HepG2 (cell line): ENCODE results near the gene MTIF3. TPM values are rescaled to one million over a fixed set of nuclear protein-coding genes. Genes with fewer than 3 reads are reported as not detected.

Experiments used
- ARNTL ChIP-seq: sonication (generic); formaldehyde crosslinking; IDR thresholded peaks from 2 replicates; pipeline ENCODE4 v1.4.0; 2020; ENCODE audit warnings: mild to moderate bottlenecking, missing genetic modification reagents
- CTCF ChIP-seq: sonication (generic); formaldehyde crosslinking; IDR thresholded peaks from 2 replicates; pipeline ENCODE4 v1.5.0; 2020; ENCODE audit warnings: mild to moderate bottlenecking, missing genetic modification reagents, moderate library complexity
- E2F5 ChIP-seq: sonication (generic); formaldehyde crosslinking; conservative IDR thresholded peaks from 2 replicates; pipeline ENCODE4 v1.4.0; 2020; ENCODE audit warnings: missing genetic modification reagents
- HCFC1 ChIP-seq: fragments of 150-350 bp; IDR thresholded peaks from 2 replicates; pipeline ENCODE4 v1.6.1; 2014; ENCODE audit warnings: low read depth, low read length
- MYPOP ChIP-seq: sonication (generic); formaldehyde crosslinking; IDR thresholded peaks from 2 replicates; pipeline ENCODE4 v1.8.1; 2023; ENCODE audit warnings: mild to moderate bottlenecking, moderate library complexity, missing genetic modification reagents
- REL ChIP-seq: sonication (generic); formaldehyde crosslinking; conservative IDR thresholded peaks from 2 replicates; pipeline ENCODE4 v1.8.0; 2022; ENCODE audit warnings: mild to moderate bottlenecking, missing genetic modification reagents, moderate library complexity
- SOX13 ChIP-seq, 3 experiments: fragments of 450-650 bp in 1 of 3; sonication (generic) in 1 of 3; formaldehyde crosslinking in 1 of 3; IDR thresholded peaks in 2 of 3; conservative IDR thresholded peaks in 1 of 3; 2 replicates each; pipeline versions ENCODE4 v1.5.0 to v1.6.1; 2016 to 2020; ENCODE audit warnings: antibody characterized with exemption in 1 of 3, mild to moderate bottlenecking in 1 of 3, missing compliant biosample characterization in 1 of 3, missing genetic modification reagents in 1 of 3, moderate library complexity in 1 of 3
- TARDBP ChIP-seq: sonication (generic); formaldehyde crosslinking; IDR thresholded peaks from 2 replicates; pipeline ENCODE4 v1.8.0; 2022; ENCODE audit warnings: mild to moderate bottlenecking, missing genetic modification reagents
- TRIM22 ChIP-seq: fragments of 450-650 bp; IDR thresholded peaks from 2 replicates; pipeline ENCODE4 v1.6.1; 2017
- YEATS2 ChIP-seq: sonication (generic); formaldehyde crosslinking; IDR thresholded peaks from 2 replicates; pipeline ENCODE4 v1.4.0; 2020; ENCODE audit warnings: missing genetic modification reagents, borderline replicate concordance
- ZBTB25 ChIP-seq: IDR thresholded peaks from 2 replicates; pipeline ENCODE4 v1.6.1; 2018; ENCODE audit warnings: missing genetic modification reagents
- ZBTB46 ChIP-seq: sonication (generic); formaldehyde crosslinking; IDR thresholded peaks from 2 replicates; pipeline ENCODE4 v1.4.0; 2020; ENCODE audit warnings: mild to moderate bottlenecking, missing genetic modification reagents, borderline replicate concordance
- ZNF274 ChIP-seq: sonication (generic); formaldehyde crosslinking; IDR thresholded peaks from 2 replicates; pipeline ENCODE4 v1.5.1; 2020; ENCODE audit warnings: mild to moderate bottlenecking, missing genetic modification reagents
- ZNF557 ChIP-seq: sonication (generic); formaldehyde crosslinking; IDR thresholded peaks from 2 replicates; pipeline ENCODE4 v1.4.0; 2020; ENCODE audit warnings: missing genetic modification reagents
- ZNF777 ChIP-seq: sonication (generic); formaldehyde crosslinking; IDR thresholded peaks from 2 replicates; pipeline ENCODE4 v1.4.0; 2020; ENCODE audit warnings: missing genetic modification reagents
- polyA plus RNA-seq, 8 experiments: library from polyadenylated mRNA; depleted of rRNA in 3 of 8; stranded (reverse) in 7 of 8; unstranded in 1 of 8; fragments of >200 nt; fragmentation: Illumina TruSeq in 4 of 8; extraction: Trizol in 4 of 8; gene quantifications; 2 replicates each; pipeline versions ENCODE4 v1.2.1 to v1.2.3, GENCODE V29; 2011 to 2016; ENCODE audit warnings: low read depth in 4 of 8, missing spikeins in 1 of 8, mixed read lengths in 1 of 8; ENCODE audit not compliant: insufficient read depth in 1 of 8
- total RNA-seq, 5 experiments: library from RNA; depleted of rRNA; stranded (reverse); fragments of >200 nt; fragmentation: Illumina TruSeq; extraction: Trizol; gene quantifications; 2 replicates each; pipeline ENCODE4 v1.2.3, GENCODE V29; 2016; ENCODE audit warnings: low read depth in 1 of 5
- TF ChIP-seq, protein P1 (sequence below): IDR thresholded peaks from 2 replicates; pipeline ENCODE4 v1.6.1; 2016; ENCODE audit warnings: missing compliant biosample characterization, missing genetic modification reagents, borderline replicate concordance
- TF ChIP-seq, protein P2 (sequence below): sonication (generic); formaldehyde crosslinking; IDR thresholded peaks from 2 replicates; pipeline ENCODE4 v1.5.0; 2020; ENCODE audit warnings: missing genetic modification reagents

MTIF3 gene
- total and polyA plus RNA-seq, 2 of the 13 experiments (the other 11 are each of a cell fraction or from before 2014, with no cell fraction given), result 33.7 to 40.6 TPM

GRCh38 chr13:27396252-27396846 is 54.0 kb downstream of the MTIF3 start (continued):
- no peak for TF ChIP-seq TRIM22
- no peak for TF ChIP-seq E2F5
- TF ChIP-seq ZNF274, result no peak
- TF ChIP-seq ZNF777 (CRISPR knock-in tag), result no peak
- TF ChIP-seq, protein P1, sequence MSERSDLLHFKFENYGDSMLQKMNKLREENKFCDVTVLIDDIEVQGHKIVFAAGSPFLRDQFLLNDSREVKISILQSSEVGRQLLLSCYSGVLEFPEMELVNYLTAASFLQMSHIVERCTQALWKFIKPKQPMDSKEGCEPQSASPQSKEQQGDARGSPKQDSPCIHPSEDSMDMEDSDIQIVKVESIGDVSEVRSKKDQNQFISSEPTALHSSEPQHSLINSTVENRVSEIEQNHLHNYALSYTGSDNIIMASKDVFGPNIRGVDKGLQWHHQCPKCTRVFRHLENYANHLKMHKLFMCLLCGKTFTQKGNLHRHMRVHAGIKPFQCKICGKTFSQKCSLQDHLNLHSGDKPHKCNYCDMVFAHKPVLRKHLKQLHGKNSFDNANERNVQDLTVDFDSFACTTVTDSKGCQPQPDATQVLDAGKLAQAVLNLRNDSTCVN, result no peak
- TF ChIP-seq ZBTB25 (CRISPR knock-in tag), result peak; percentile 48; the same call in 1 of the 2 replicates
- TF ChIP-seq ZNF557, result no peak
- peak; percentile 57; the same call in 1 of the 2 replicates for TF ChIP-seq MYPOP
- TF ChIP-seq ZBTB46 (CRISPR knock-in tag), result no peak
- no peak; the same call in 1 of the 2 replicates for TF ChIP-seq YEATS2 (CRISPR knock-in tag)
- TF ChIP-seq REL, result no peak
- TF ChIP-seq, protein P2, sequence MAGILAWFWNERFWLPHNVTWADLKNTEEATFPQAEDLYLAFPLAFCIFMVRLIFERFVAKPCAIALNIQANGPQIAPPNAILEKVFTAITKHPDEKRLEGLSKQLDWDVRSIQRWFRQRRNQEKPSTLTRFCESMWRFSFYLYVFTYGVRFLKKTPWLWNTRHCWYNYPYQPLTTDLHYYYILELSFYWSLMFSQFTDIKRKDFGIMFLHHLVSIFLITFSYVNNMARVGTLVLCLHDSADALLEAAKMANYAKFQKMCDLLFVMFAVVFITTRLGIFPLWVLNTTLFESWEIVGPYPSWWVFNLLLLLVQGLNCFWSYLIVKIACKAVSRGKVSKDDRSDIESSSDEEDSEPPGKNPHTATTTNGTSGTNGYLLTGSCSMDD (CRISPR knock-in tag), result no peak
- TF ChIP-seq TARDBP (CRISPR knock-in tag), result peak; percentile 46; the same call in 1 of the 2 replicates
- peak; percentile 70; the same call in 1 of the 2 replicates for TF ChIP-seq ARNTL
- no peak for TF ChIP-seq SOX13 (IDR thresholded peaks at IDR 0.05)
- peak in 1 of 2 experiments; percentile 67; a peak in 2 of 4 replicates for TF ChIP-seq SOX13 (CRISPR knock-in tag; conservative IDR thresholded peaks at IDR 0.05 in 1 of 2, IDR thresholded peaks at IDR 0.05 in 1 of 2)
- TF ChIP-seq CTCF (CRISPR knock-in tag), result peak; percentile 21; the same call in 1 of the 2 replicates
- no peak for TF ChIP-seq HCFC1
